Loucy (cell line): Measurements from ENCODE around the gene LUC7L3.

Source experiments
- CTCF ChIP-seq: fragments of 200-600 bp; sonication (generic); conservative IDR thresholded peaks from 2 replicates; pipeline ENCODE4 v1.5.1; 2014; ENCODE audit warnings: mild to moderate bottlenecking, antibody characterized with exemption, low read length
- EZH2phosphoT487 ChIP-seq: fragments of 200-600 bp; IDR thresholded peaks from 2 replicates; pipeline ENCODE4 v1.6.1; 2018; ENCODE audit warnings: antibody characterized with exemption, mild to moderate bottlenecking, moderate library complexity, borderline replicate concordance

- TF ChIP-seq CTCF (no peak), EZH2phosphoT487 (no peak)
Observed at GRCh38 chr17:50767446-50767845, 48.0 kb downstream of the LUC7L3 start, which contains the start of gene ANKRD40CL.
